CD4-positive, alpha-beta T cell treated with Interleukin-2 at 100 ng/mL for 4 hours (primary cell): ENCODE measurements around the gene TRAM2.

ENCODE experiments used
- DNase-seq: peaks from one replicate; pipeline ENCODE4 v3.0.0-alpha.2; 2020; ENCODE audit warnings: low spot score

The TRAM2 gene

DNA sequence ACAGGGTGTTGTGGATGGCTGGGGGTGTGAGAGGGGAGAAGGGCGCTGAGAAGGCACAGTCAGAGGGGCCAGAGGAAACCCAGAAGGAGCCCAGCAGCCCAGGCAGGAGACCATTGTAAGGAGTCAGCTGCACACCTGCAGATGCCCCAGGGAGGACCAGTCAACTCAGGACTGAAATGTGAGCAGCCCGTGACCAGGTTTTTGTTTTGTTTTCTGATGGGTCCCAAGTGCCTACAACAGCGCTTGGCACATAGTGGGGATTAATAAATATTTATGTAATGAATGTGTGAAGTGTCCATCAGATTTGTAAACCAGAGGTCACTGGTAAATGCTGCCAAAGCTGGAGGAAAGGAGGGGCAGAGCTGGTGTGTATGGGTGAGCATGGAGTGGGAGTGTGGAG lies 30.2 kb downstream of the TRAM2 start:
- DNase-seq, result no peak

DNA sequence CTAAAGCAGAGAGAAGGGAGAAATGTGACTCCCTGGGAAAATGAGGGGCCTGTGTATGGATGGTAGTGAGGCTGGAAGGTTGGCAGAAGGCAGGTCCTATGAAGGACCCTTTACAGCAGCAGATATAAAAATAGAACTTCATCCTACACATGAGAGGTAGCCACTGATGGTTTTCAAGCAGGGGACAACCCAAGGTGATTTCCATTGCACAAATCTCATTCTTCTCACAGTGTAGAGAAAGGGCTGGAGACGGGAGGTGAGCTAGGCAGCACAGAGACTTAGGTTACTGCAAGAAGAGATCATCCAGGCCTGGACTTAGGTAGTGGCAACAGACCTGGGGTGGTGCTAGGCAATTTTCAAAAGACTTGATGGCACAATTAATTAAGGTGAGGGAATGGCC lies 30.7 kb downstream of the TRAM2 start:
- no peak for DNase-seq

DNA sequence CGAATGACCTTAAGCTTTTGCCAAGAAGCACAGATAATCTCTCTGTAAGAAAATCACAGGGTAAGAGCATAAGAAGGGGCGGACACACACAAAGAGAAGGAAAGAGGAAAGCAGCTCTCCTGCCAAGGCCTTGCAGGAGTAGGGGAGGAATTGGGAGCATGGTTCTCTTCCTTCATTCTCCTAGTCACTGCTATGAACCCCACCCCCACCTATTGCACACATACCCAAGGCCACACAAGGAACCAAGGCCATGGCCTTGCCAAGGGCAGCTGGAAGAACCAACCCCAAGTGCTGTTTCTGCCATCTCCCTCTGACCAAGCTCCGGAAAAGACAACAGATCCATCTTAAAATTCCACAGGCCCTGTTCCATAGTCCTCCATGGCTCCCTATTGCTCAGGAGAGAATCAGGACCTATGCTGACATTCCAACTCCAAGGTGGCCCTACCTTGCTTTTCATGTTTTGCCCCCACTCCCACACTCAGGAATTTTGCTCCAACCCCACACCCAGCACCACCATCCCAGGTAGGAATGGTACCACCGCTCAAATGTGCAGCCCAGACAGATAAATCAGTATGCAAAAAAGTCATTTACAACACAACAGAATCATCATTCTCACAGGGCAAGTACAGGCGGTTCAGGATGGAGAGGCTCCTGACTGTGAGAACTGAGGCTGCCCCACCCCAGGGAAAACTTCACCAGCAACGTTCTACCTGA lies 31.3 kb downstream of the TRAM2 start:
- DNase-seq, result no peak

DNA sequence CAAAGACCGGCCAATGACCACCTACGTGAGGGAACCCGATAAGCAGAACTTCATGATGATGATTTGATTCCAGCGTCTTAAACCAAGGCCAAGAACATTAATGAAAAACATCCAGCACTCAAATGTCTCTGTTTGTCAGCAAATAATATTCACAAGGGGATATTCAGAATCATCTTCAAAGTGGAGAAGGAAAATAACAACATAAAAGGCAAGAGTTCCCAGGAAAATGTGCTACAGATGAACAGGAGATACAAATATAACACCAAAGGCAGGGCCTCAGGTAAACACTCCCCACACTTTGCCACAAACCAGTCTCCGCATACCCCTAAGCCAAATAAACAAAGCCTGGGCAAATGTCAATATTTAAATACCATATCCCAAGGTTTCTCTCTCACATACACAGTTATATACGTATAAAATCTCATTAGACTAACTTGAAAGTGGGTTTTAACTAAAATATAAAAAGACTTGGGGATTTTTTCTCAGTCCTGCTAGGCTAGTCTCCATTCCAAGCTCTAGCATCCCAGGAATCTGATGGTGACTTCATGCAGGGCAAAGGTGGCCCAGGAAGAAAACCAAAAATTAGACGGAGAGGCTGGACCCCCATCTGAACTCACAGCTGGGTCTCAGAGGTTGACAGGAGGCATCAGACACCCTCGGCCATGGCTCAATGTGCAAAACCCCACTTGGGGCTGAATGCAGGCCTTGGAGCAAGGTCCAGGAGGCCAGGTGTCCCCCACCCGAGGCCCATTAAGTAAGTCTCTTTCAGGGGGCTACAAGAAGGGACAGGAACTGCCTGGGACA lies 32.1 kb downstream of the TRAM2 start:
- no peak for DNase-seq

DNA sequence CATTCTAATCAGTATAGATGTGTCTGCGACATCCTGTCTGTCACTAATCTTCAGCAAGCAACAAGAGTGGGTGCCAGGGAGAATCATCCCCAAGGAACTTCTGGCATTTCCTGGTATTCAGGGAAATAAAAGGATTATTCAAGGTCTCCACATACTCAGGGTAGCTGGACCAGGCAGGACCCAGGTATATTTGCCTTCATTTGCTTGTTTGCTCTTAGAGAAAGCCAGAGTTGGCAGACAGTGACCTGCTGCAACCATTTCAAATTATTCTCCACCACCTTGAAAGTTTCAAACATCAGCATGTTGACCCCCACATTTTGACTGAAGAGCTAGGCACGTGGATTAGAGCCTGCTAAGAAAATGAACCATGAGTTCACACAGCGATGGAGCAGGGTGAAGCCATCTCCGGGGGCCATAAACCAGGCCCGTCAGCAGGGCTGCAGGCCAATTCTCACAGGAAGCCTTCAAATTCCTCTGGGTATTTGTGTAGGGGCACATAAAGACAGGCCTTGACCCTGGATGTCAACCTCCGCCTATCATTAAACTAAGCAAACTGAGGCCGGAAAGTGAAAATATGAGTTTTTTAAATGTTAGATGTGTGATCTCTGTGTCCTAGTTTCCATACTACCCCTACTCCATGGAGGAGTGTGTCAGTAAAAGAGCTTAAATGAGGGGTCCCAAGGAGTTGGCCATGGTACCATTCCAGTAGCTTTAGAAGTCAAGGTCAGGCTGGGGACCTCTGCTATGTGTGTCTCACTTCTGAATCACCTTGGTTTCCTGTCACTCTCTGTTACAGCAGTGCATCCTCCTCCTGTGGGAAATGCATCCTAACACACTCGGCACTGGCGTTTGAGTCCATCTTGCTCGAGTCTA lies 32.9 kb downstream of the TRAM2 start:
- no peak for DNase-seq

DNA sequence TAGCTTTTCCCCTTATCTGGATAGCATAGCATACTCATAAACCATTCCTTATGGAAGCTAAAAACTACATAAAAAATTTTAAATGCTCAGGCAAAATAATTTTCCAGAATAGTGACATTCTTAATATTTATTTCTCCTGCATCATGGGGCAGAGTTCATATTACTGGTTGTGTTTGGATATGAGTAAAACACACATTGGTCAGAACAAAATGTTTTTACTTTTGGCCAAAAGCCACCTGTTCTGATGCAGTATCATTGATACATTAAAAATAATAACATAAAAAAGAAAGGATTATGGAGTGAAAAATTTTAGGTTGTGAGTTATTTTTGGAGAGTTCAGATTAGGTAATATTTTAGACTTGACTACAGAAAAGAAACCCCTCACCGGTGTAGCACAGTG lies 33.6 kb downstream of the TRAM2 start:
- DNase-seq, result no peak

DNA sequence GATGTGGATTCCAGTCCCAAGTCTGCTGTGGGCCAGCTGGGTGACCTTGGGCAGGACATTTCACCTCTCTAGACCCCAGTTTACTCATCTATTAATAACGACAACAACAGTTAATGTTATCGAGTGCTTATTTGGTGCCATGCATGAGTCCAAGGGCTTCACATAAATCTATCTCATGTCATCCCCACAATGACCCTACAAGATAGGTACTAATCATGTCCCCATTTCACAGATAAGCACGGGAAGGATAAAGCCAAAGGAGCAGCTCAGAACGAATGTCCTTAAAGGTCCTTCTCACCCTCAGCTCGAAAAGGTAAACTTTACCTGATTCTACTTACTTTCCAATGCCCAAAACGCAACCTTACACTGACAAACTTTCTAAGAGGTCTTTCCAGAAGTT lies 35.7 kb downstream of the TRAM2 start:
- no peak for DNase-seq

DNA sequence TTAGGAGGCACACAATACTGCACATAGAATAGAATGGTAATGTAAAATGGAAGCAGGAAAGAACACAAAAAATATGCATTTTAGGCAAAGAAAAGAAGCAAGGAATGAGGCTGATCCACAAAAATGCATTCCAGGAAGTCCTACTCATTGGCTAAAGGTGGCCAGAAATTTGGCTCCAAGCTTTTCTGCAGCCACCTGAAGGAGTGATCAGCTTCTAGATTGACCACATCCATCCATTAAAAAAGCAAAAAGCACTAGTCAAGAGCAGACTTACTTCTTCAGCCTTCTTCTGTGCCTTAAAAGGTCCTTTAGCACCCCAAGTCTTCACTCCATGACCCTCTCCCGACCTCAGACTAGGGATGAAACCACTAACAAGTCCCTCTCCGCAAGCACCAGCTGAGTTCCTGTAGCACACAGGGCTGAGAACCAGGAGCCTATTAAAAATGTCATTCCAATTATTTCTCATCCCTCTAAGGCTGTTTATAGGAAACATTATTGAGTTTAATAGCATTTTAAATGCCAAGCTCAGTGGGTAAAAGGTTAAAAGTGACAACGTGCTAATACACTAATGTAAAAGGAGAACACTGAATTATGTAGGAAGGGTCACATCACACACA lies 36.5 kb downstream of the TRAM2 start:
- DNase-seq, result no peak

DNA sequence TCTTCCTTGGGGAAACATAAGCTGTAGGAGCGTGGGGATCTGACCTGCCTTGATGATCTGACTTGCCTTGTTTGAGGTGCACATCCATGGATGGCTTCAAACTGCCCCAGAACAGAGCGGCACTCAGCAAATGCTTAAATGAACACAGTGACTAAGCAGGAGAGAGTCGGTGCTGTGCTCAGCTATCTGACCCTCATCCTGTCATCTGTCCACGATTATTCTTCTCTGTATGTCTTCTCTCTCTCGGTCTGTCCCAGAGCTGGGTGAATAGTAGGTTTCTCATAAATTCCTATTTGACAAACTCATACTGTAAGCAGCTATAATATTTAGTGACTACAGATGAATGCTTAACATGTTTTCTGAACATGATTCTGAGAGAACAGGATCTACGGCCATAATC lies 37.3 kb downstream of the TRAM2 start:
- no peak for DNase-seq

DNA sequence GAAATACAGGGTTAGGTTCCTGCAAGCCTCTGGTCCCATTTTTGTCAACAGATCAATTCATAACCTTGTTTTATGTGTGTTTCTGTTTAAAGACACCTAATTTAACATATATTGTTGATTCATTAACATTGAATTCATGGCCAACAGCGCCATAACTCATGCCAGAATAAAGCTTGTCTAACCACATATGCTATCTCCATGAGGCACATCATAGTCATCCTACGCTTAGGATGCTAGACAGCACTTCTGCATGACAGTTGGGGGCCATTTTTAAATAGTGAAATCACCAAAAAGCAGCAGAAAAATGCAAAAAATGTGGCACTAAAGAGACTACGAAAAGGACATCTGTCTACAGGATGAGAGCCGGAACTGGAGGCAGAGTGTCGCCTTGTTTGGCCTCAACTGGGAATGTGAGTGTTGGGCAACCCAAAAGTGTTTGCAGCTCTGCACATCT lies 37.9 kb downstream of the TRAM2 start:
- DNase-seq, result no peak

DNA sequence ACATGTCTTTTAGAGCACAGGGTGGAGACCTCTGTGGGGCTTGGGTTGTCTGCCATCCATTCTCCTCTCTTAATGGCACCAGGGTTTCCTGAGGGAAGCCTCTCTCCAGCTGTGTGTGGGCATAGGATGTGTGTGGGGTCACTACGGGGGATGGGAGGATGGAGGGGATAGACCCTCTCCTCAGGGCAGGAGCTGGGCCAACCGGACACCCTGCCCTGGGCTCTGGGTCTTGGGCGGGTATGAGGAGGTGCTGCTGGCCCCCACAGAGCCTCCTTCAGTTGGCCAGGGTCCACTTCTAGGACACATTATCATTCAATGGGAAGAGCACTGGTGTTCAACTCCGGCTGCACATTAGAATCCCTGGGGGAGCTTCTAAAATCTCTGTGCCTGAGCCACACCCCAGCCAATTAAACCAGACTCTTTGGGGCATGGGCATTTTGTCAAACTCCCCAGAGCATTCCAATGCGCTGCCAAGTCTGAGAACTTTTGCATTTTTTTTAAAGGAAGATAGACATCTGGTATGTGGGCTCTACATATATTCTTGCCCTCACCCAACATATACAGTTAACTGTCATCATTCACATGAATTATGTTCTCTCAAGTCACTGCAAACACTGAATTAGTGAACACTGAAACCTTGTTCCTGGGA lies 38.5 kb downstream of the TRAM2 start:
- DNase-seq, result no peak

DNA sequence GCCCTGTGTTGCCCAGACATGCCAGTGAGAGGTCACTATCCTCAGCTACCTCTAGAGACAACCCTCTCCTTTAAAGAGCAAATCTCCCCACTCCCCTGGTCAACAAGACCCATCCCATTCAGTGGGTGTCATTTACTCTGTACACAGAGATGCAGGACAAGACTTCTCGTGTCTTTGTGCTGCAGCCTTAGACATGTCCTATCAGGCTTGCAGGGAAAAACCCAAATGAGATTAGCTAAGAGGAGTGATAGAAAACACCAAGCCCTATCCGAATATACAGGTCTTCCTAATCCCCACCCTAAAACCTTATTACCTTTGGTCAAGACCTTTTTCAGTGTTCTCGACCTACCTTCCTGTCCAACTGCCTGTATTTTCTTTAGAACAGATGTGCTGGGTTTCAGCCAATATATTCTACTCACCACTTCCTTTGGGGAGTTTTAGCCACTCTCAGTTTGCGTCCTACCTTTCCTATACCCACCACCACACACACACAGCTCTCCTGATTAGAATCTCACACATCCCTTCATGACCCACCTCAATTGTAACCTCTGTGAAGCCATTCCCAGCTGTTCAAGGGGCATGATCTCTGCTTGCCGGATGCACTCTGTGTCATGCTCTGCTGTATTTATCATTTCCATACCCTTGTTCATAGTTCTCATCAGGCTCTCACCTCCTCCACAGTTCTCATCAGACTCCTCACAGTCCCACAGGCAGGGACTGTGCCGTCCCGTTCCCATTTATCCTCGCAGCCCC lies 39.7 kb downstream of the TRAM2 start:
- no peak for DNase-seq

DNA sequence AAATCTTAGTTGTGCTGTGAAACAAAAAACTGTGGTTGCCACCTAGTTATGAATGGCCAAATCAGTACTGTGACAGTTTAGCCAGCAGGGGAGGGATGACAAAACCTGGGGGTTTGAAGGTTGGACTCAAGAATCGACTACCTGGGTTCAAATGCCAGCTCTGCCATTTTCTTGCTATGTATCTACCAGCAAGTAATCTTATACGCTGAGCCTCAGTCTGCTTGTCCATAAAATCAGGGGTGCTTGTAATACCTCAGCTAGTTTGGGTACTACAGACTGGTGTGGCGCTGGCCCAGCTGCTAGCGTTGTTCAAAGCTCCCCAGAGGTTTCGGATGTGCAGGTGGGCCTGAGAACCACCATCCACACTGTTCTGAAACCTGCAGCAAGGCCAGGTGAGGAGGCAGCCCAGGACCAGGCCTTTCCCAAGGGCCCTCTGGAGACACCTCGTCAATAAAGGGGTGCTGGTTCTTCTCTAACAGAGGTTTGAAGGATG lies 40.4 kb downstream of the TRAM2 start:
- DNase-seq, result no peak

DNA sequence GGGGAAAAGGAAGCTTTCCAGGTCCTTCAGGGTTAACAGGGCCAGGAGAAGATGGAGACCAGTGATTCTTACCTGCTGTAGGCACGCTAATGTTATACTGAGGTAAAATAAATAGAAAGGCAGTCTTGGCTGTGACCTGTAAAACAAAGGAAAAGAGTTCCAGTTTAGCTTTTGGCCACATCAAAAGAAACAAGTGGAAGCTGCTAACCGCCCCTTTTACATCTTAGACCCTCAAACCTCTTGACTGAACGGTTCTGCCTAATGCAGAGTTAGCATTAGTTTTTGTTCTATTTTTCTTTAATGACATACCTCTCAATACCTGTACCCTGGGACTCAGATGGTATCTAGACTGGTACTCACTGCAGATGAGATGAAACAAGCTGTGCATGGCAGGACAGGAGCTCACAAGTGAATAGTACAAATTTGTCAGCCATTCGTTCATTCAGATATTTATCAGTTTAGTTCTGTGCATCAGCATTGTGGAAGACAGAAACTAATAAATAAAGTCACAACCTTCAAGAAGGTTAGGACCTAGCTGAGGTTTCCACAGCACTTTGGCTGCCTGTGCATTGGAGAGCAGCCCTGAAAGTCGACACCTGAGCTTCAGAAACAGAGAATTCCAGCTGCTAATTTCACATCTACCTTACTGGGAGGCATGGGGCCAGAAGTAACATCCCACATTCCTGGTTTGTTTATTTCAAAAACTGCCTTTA lies 41.0 kb downstream of the TRAM2 start:
- DNase-seq, result no peak

DNA sequence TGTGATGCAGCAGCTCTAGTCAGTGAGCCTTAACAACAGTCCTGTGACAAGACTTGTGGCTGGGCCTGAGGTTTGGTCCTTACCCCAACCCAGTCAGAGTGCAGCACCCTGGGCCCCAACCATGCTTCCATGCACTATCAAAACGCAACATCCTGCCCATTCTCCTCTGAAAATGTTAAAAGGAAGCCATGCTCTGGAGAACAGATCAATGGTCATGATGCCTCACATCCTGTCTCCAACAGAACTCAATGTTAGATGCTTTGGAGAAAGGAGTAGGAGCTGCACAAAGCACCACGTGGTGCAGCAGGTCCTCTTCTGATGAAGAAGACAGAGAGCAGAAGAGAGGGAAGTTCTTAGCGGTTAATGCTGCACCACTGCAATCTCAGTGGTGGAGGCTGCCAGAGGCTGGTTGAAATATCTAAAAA lies 41.9 kb downstream of the TRAM2 start:
- no peak for DNase-seq

DNA sequence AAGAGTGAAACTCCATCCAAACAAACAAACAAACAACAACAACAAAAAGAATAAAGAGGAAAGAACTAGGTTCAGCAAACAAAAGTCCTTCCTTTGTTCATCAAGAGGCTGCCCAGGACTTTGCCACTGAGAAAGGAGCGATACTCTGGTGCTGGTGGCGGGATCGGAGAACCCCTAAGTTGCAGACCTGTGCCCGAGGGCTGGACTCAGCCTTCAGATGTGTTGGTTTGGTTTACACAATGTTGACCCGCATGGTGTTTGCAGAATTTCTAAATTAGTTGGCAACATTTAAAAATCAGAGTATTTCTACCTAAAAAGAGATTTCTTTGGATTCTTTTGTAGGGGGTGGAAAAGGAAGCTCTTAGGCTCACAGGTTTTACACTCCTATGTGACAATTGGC lies 42.5 kb downstream of the TRAM2 start:
- no peak for DNase-seq

DNA sequence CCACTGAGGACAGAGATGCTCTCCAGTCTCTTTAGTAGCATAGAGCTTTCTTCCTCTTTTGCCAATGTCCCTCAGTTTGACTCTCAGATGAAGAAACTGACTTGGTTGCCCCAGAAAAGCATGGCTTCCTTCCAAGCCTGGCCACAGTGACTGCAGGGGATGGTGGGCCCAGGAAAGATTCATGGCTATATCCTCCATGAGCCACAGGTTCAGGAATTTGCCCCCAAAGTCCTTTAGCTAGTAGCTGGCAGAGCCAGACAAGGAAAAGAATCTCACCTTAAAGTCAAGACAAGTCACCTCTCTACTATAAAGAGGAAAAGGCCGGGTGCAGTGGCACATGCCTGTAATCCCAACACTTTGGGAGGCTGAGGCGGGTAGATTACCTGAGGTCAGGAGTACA lies 43.4 kb downstream of the TRAM2 start:
- no peak for DNase-seq

DNA sequence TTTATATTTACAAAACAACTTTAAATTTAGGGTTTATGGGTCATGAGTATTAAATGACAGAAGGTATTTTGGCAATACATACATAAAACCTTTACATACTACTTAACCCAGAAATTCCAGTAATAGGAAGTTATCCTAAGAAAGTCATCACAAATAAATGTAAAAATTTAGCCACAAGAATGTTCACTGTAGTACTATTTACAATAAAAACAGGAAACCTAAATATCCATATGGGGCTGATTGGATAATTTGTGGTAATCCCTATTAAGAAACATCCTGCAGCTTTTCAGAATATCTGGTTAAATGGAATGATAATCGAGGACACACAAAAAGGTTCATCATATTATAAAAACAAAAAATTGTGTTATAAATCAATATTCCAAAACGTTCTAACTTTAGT lies 44.4 kb downstream of the TRAM2 start:
- no peak for DNase-seq

DNA sequence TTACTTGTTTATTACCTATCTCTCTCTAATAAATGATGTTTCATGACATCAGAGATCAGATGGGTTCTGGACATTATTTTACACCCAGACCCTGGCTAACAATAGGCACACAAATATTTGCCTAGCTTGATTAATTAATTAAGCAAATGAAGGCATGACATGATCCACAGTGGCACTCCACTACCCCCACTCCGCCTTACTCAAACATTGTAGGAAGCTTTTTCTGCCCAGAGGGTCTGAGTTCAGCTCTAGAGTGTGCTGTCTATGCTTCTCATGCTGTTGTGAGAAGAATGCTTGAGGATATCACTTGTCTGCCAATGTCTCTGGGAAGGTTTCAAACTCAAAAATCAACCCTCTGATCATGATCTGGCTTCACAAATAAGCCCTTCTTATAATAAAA lies 45.0 kb downstream of the TRAM2 start:
- no peak for DNase-seq

DNA sequence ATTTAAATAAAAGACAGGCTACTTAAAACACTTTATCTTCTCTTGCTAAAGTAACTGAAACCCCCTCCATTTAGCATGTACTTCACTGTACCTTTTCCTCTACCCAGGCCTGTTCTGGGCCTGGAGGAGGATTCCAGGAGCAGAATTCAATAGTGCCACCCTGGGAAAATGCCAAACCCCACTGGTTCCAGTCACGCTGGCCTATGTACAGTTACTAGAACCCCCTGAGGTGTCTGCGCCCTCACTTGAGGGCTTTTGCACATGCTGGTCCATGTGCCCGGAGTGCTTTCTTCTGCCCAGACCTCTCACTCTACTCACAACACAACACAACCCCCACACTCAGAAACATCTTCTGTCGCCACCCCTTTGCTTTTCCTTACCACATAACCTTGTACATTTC lies 45.5 kb downstream of the TRAM2 start:
- DNase-seq, result no peak
